ENCODE data around the gene MMP11. TPM values are rescaled to one million over a fixed set of nuclear protein-coding genes. Genes with fewer than 3 reads are reported as not detected.

Gene MMP11
- total RNA-seq, 2 experiments from 2014 or later: 0.27 to 0.50 TPM

- no peak for DNase-seq
- peaks cover 41% of the 10 kb centered on the region for H3K4me1 Mint-ChIP-seq
- H3K9me3 Mint-ChIP-seq: no peaks in the 10 kb centered on the region
- peaks cover 2% of the 10 kb centered on the region for H3K36me3 Mint-ChIP-seq (ENCODE audit: low read depth)
- POLR2A ChIA-PET: no interaction called here
- CTCF ChIA-PET: interaction anchor here (0.7 to 4.9 kb wide), 3 partner anchors 11 to 86 kb away, joined by 3 to 20 read pairs (median 8); partner anchors contain the start of gene ZNF70
- no peaks in the 10 kb centered on the region for H3K27me3 Mint-ChIP-seq
- peak overlapping the region; percentile 82 for H3K27ac Mint-ChIP-seq
- peak overlapping the region; percentile 51 for H3K4me3 Mint-ChIP-seq
Measured at GRCh38 chr22:23763954-23764353, 8.7 kb upstream of the MMP11 start.

- Mint-ChIP-seq H3K4me3 (no peak overlapping the region), H3K27me3 (no peaks in the 10 kb centered on the region), H3K36me3 (ENCODE audit: low read depth) (peaks cover 2% of the 10 kb centered on the region), H3K4me1 (peaks cover 46% of the 10 kb centered on the region), H3K9me3 (no peaks in the 10 kb centered on the region), H3K27ac (no peak overlapping the region)
- POLR2A ChIA-PET: no interaction called here
- no peak for DNase-seq
- CTCF ChIA-PET: interaction anchor here (0.9 to 4.9 kb wide), 3 partner anchors 14 to 47 kb away, joined by 3 to 20 read pairs (median 5); partner anchors contain the start of gene ZNF70
Measured at GRCh38 chr22:23764899-23765881, 7.5 kb upstream of the MMP11 start.

- no peak for DNase-seq
- Mint-ChIP-seq H3K27ac (peak overlapping the region; percentile 76), H3K27me3 (peaks cover 1% of the 10 kb centered on the region), H3K4me1 (peaks cover 54% of the 10 kb centered on the region), H3K9me3 (no peaks in the 10 kb centered on the region), H3K36me3 (ENCODE audit: low read depth) (peaks cover 2% of the 10 kb centered on the region), H3K4me3 (peak overlapping the region; percentile 76)
- CTCF ChIA-PET: interaction anchor here (0.9 to 4.9 kb wide), 5 partner anchors 17 to 82 kb away, joined by 3 to 20 read pairs (median 4); partner anchors contain the start of gene ZNF70
- POLR2A ChIA-PET: no interaction called here
Measured at GRCh38 chr22:23767303-23767672, 5.4 kb upstream of the MMP11 start.

GRCh38 chr22:23767673-23768548 lies 4.7 kb upstream of the MMP11 start, which contains the start of gene CHCHD10:
Gene CHCHD10 (minus strand): TSS chr22:23767972. CDS start chr22:23767874, 98 bp downstream.
- Mint-ChIP-seq H3K27me3 (peaks cover 2% of the 10 kb centered on the region), H3K9me3 (no peaks in the 10 kb centered on the region), H3K27ac (peak within 1 kb of the TSS; percentile 84), H3K36me3 (ENCODE audit: low read depth) (peaks cover 2% of the 10 kb centered on the region), H3K4me1 (peaks cover 49% of the 10 kb centered on the region), H3K4me3 (peak within 1 kb of the TSS; percentile 76)
- ChIA-PET CTCF (interaction anchor here (1.0 to 4.9 kb wide), 5 partner anchors 17 to 82 kb away, joined by 3 to 20 read pairs (median 3); partner anchors contain the start of genes SMARCB1 and ZNF70), POLR2A (no interaction called here)
- peak; percentile 78 for DNase-seq

GRCh38 chr22:23769321-23769965 lies 3.2 kb upstream of the MMP11 start:
- Mint-ChIP-seq H3K27ac (no peak overlapping the region), H3K4me1 (peaks cover 39% of the 10 kb centered on the region), H3K36me3 (ENCODE audit: low read depth) (peaks cover 2% of the 10 kb centered on the region), H3K4me3 (peak overlapping the region; percentile 30), H3K9me3 (no peaks in the 10 kb centered on the region), H3K27me3 (peaks cover 13% of the 10 kb centered on the region)
- DNase-seq: no peak
- POLR2A ChIA-PET: no interaction called here
- CTCF ChIA-PET: interaction anchor here (0.6 to 0.8 kb wide), 3 partner anchors 9 to 230 kb away, joined by 4 to 5 read pairs (median 4); no protein-coding TSS in a partner anchor

GRCh38 chr22:23772315-23772648 lies 367 bp upstream of the MMP11 start:
- peaks cover 20% of the 10 kb centered on the region for H3K4me1 Mint-ChIP-seq
- ChIA-PET CTCF (no interaction called here), POLR2A (no interaction called here)
- no peak overlapping the region for H3K27ac Mint-ChIP-seq
- H3K27me3 Mint-ChIP-seq: peaks cover 17% of the 10 kb centered on the region
- peak overlapping the region; percentile 41 for H3K4me3 Mint-ChIP-seq
- no peaks in the 10 kb centered on the region for H3K36me3 Mint-ChIP-seq (ENCODE audit: low read depth)
- no peaks in the 10 kb centered on the region for H3K9me3 Mint-ChIP-seq
- no peak for DNase-seq

- no peaks in the 10 kb centered on the region for H3K36me3 Mint-ChIP-seq (ENCODE audit: low read depth)
- peaks cover 18% of the 10 kb centered on the region for H3K4me1 Mint-ChIP-seq
- ChIA-PET CTCF (interaction anchor here (2.3 kb wide), 1 partner anchor 10 kb away, joined by 8 read pairs; the partner anchor contains the start of gene C22orf15), POLR2A (no interaction called here)
- H3K27ac Mint-ChIP-seq: peak overlapping the region; percentile 10
- no peaks in the 10 kb centered on the region for H3K9me3 Mint-ChIP-seq
- H3K4me3 Mint-ChIP-seq: peak overlapping the region; percentile 1
- no peak for DNase-seq
- H3K27me3 Mint-ChIP-seq: peaks cover 17% of the 10 kb centered on the region
Measured at GRCh38 chr22:23773483-23774113, 949 bp downstream of the MMP11 start.

GRCh38 chr22:23774114-23774921 lies 1.7 kb downstream of the MMP11 start:
- CTCF ChIA-PET: interaction anchor here (1.0 to 2.3 kb wide), 4 partner anchors 11 to 83 kb away, joined by 3 to 12 read pairs (median 6); partner anchors contain the start of genes C22orf15 and SLC2A11
- POLR2A ChIA-PET: no interaction called here
- Mint-ChIP-seq H3K9me3 (no peaks in the 10 kb centered on the region), H3K36me3 (ENCODE audit: low read depth) (no peaks in the 10 kb centered on the region), H3K27me3 (peaks cover 17% of the 10 kb centered on the region), H3K4me3 (no peak overlapping the region), H3K27ac (no peak overlapping the region), H3K4me1 (peaks cover 15% of the 10 kb centered on the region)
- DNase-seq: no peak

GRCh38 chr22:23774922-23775436 lies 2.3 kb downstream of the MMP11 start:
- CTCF ChIA-PET: interaction anchor here (1.0 to 2.3 kb wide), 5 partner anchors 10 to 83 kb away, joined by 3 to 12 read pairs (median 5); partner anchors contain the start of genes C22orf15 and SLC2A11
- no peaks in the 10 kb centered on the region for H3K36me3 Mint-ChIP-seq (ENCODE audit: low read depth)

GRCh38 chr22:23775779-23776375 lies 3.2 kb downstream of the MMP11 start:
- Mint-ChIP-seq H3K27me3 (peaks cover 17% of the 10 kb centered on the region), H3K36me3 (ENCODE audit: low read depth) (no peaks in the 10 kb centered on the region), H3K4me1 (peaks cover 10% of the 10 kb centered on the region), H3K9me3 (no peaks in the 10 kb centered on the region), H3K27ac (no peak overlapping the region), H3K4me3 (no peak overlapping the region)
- ChIA-PET CTCF (interaction anchor here (0.6 to 2.3 kb wide), 7 partner anchors 9 to 119 kb away, joined by 3 to 12 read pairs (median 3); partner anchors contain the start of genes C22orf15, MIF and SLC2A11), POLR2A (no interaction called here)
- DNase-seq: no peak

More at GRCh38 chr22:23774922-23775436, 2.3 kb downstream of the MMP11 start:
- peaks cover 17% of the 10 kb centered on the region for H3K27me3 Mint-ChIP-seq
- no peaks in the 10 kb centered on the region for H3K9me3 Mint-ChIP-seq
- DNase-seq: no peak
- peaks cover 12% of the 10 kb centered on the region for H3K4me1 Mint-ChIP-seq
- no peak overlapping the region for H3K27ac Mint-ChIP-seq
- no peak overlapping the region for H3K4me3 Mint-ChIP-seq
- POLR2A ChIA-PET: no interaction called here

Measured in activated CD4-positive, alpha-beta T cell treated with anti-CD3 and anti-CD28 coated beads, Interleukin-2, amount 10 ng/mL, durations not matched to agents 7 days and 5 days (primary cell).